ENCODE data around the gene PEX10.

The PEX10 gene

DNA sequence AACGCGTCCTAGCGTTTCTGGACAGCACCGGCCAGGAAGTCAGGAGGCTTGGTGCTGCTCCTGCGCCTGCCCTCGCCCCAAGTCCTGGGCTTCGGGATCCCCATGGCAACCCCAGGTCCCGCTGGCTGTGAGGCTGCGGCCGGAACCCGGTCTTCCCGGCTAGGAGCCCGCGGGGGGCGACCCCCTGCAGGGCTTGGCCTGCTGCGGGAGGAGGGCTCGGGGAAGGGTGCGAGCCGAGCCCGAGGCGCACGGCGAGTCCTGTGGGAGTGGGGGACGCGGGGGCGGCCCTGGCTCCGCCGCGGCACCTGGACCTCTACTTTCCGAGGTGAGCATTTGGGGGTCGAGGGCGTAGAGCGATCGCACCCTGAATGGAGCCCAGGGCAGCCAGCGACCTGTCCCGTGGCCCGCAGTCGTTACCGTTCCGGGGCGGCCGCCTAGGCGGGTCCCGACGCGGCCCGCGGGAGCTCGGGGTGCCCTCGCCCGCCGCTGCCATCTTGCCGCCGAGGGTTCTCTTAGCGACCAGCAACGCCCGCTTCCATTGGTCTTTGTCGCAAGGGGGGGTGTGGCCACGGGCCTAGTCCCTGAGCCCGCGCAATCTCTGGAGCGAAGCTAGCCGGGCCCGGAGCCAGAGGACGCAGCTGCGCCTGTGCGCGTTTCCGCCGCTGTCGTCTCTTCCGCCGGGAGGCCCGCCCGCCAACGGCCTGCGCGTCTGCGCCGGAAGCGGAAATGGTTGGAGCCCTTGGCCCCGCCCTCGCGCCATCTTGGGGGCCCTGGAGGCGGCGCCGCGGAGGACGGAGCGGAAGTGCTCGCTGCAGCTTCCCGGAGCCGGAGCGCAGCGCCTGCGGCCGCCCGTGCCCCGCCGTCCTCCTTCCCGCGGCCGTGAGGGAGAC, 21.1 kb downstream of the PEX10 start, which contains the start of the genes MORN1 and RER1:
MORN1 (minus strand) TSS at position 514 of the 890 bp plus-strand sequence; CDS start at position 493, 21 bp downstream.
RER1 (plus strand) TSS at position 801 of the 890 bp plus-strand sequence. CDS start 3,950 bp downstream, outside the sequence.
- ChIA-PET CTCF (interaction anchor here (0.8 to 21.2 kb wide), 4 partner anchors 11 to 217 kb away, joined by 3 to 891 read pairs (median 28); partner anchors contain the start of gene FAAP20), POLR2A (interaction anchor here (0.7 to 1.9 kb wide), 14 partner anchors 9 to 196 kb away, joined by 3 to 7 read pairs (median 4); partner anchors contain the start of genes FAAP20, PEX10 and SKI)
- TF ChIP-seq, protein P1, sequence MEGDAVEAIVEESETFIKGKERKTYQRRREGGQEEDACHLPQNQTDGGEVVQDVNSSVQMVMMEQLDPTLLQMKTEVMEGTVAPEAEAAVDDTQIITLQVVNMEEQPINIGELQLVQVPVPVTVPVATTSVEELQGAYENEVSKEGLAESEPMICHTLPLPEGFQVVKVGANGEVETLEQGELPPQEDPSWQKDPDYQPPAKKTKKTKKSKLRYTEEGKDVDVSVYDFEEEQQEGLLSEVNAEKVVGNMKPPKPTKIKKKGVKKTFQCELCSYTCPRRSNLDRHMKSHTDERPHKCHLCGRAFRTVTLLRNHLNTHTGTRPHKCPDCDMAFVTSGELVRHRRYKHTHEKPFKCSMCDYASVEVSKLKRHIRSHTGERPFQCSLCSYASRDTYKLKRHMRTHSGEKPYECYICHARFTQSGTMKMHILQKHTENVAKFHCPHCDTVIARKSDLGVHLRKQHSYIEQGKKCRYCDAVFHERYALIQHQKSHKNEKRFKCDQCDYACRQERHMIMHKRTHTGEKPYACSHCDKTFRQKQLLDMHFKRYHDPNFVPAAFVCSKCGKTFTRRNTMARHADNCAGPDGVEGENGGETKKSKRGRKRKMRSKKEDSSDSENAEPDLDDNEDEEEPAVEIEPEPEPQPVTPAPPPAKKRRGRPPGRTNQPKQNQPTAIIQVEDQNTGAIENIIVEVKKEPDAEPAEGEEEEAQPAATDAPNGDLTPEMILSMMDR (IDR thresholded peaks at IDR 0.05; ENCODE audit: insufficient read depth, low read length, missing control alignments) = no peak
- DNase-seq (ENCODE audit: low read depth, low spot score) = peak; percentile 85
- H3K4me3 ChIP-seq (ENCODE audit: low read depth, low read length) = peak within 1 kb of the TSS; percentile 87

DNA sequence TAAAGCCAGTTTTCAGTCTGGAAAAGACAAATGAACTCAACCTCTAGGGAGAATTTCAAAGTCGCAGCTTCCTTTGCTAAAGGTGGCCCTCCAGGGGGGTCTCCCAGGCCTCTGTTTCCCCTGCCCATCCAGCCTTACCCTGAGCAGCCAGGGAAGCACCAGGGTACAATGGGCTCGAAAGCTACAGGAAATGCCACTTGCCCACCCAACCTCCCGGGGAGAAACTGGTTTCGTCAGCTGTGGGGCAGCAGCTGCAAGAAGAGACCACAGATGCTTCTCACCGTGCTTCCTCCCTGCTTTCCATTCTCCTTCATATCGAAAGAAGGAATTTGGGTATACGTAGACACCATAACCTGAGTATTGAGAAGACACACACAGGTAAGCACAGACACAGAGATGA, 22.7 kb downstream of the PEX10 start:
- ChIA-PET CTCF (interaction anchor here (0.9 to 21.2 kb wide), 6 partner anchors 9 to 1034 kb away, joined by 3 to 891 read pairs (median 3); partner anchors contain the start of gene FAAP20), POLR2A (interaction anchor here (1.1 kb wide), 1 partner anchor 195 kb away, joined by 3 read pairs; the partner anchor contains the start of gene FAAP20)
- no peak for DNase-seq (ENCODE audit: low read depth, low spot score)
- TF ChIP-seq, protein P1 (IDR thresholded peaks at IDR 0.05; ENCODE audit: insufficient read depth, low read length, missing control alignments) = no peak
- H3K4me3 ChIP-seq (ENCODE audit: low read depth, low read length) = peak overlapping the region; percentile 87; the same call in 1 of the 2 replicates

DNA sequence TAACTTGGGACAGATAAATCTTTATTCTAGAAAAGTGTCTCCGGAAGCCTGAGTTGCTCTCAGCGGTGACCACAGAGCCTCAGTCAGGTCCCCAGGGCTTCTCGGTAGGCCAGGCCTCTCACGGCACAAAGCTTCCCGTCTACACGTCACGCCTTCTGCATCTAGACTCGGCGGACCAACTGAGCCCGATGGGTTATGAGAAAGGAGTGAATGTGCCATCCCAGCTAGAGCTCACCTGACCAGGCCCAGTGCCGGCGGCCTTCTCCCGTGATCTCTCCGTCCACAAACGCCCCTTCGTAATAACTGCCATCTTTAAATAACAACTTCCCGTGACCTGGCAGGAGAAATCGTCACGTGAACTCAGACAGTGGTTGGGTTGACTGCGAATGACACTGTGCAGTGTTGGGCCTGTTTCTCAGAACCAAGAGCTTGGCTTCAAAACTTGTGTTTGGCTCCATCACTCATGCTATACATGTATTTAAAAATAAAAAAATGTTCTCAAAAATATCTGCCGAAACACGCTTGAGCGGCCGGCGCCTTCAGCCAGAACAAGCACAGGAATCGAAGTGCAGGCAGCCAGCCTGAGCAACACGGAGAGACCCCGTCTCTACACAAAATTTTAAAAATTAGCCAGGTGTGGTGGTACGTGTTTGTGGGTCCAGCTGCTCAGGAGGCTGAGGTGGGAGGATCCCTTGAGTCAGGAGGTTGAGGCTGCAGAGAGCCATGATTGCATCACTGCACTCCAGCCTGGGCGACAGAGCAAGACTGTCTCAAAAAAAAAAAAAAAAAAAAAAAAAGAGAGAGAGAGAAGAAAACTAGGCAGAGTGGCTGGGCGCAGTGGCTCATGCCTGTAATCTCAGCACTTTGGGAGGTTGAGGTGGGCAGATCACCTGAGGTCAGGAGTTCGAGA, 24.1 kb downstream of the PEX10 start:
- TF ChIP-seq, protein P1 (IDR thresholded peaks at IDR 0.05; ENCODE audit: insufficient read depth, low read length, missing control alignments) = no peak
- no peak for DNase-seq (ENCODE audit: low read depth, low spot score)
- H3K4me3 ChIP-seq (ENCODE audit: low read depth, low read length) = no peak overlapping the region
- ChIA-PET POLR2A (no interaction called here), CTCF (interaction anchor here (0.9 to 21.2 kb wide), 5 partner anchors 8 to 214 kb away, joined by 3 to 891 read pairs (median 3); partner anchors contain the start of gene FAAP20)

DNA sequence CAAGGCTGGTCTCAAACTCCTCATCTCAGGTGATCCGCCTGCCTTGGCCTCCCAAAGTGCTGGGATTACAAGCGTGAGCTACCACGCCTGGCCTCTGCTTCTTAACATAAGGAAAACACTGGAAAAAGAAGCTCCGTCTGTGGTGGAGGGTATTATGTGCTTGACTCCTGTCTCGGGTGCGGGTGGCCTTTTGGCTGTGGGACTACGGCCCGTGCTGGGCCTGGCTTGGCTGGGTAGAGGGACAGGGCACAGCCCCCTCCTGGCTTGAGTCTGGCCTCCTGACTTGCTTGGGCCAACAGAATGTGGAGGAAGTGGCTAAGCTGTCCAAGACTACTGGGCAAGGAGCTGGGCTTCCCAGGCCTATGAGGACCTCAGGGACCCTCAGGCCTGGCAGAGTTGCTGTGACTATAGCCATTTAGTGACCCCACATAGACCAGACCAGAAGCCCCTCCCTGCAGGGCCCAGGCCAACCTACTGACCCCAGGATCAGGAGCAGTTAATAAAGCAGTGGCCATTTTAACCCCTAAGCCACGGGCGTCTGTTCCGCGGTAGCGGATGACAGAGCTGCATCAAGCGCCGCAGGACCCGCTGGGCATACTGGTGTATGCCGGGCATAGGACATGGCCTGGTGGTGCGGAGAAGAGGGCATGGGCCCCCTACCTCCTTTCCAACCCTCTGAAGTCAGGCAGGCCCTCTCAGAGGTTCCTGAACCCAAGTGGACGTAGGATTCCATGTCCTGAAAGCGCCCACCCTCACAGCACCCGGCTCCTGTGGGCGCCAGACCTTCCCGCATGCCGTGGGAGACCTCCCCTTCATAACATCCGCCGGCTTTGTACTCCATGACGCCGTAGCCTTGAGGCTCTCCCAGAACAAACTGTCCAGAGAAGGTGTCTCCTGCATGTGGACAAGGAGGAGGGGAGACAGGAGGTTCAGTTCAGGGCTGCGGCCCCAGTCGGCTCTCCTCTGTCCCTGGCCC, 25.4 kb downstream of the PEX10 start:
- H3K4me3 ChIP-seq (ENCODE audit: low read depth, low read length) = no peak overlapping the region
- TF ChIP-seq, protein P1 (IDR thresholded peaks at IDR 0.05; ENCODE audit: insufficient read depth, low read length, missing control alignments) = no peak
- DNase-seq (ENCODE audit: low read depth, low spot score) = no peak
- ChIA-PET POLR2A (no interaction called here), CTCF (interaction anchor here (1.1 to 21.2 kb wide), 5 partner anchors 6 to 187 kb away, joined by 3 to 891 read pairs (median 5); partner anchors contain the start of gene FAAP20)

DNA sequence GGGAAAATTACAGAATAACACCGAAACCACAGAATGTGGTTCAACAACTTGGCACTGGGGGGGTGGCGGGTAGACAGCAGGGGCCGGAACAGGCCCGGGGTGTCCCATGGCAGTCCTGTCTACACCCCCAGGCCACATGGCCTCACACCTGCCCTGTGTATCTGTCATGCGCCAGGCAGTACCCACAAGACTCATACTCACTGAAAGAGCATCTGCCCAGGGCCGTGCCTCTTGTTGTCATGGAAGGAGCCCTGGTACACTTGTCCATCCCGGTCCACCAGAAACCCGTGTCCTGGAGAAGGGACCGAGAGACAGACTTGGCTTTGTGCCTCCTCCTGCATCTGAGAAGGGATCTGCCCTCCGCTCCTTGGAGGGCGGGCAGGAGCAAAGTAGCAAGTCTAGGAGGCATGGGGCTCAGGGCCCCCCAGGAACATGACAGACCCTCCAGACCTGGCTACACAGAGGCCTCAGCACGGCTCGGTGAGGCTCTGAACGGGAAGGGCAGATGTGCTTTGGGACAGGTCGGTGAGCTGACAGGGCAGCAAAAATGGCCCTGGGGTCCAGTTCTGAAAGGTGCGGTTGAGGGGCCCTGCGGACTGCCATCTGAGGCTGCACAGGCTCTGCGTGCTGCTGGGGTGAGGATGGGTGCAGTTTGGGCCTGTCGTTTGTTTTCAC, 26.6 kb downstream of the PEX10 start:
- CTCF ChIA-PET = interaction anchor here (1.1 to 21.2 kb wide), 4 partner anchors 10 to 211 kb away, joined by 3 to 891 read pairs (median 5); partner anchors contain the start of gene FAAP20
- POLR2A ChIA-PET = no interaction called here
- TF ChIP-seq, protein P1 (IDR thresholded peaks at IDR 0.05; ENCODE audit: insufficient read depth, low read length, missing control alignments) = no peak

More for the DNA sequence above, 26.6 kb downstream of the PEX10 start:
- no peak overlapping the region for H3K4me3 ChIP-seq (ENCODE audit: low read depth, low read length)
- DNase-seq (ENCODE audit: low read depth, low spot score) = no peak

All from AG04449 (cell line).